Mesangial cell (primary cell): ENCODE results near the gene HERPUD1. TPM values are rescaled to one million over a fixed set of nuclear protein-coding genes. Genes with fewer than 3 reads are reported as not detected.

Experiments
- total RNA-seq: library from RNA; depleted of rRNA; stranded (reverse); fragments of >200 nt; gene quantifications from 2 replicates; pipeline ENCODE4 v1.2.3, GENCODE V29; 2015

The HERPUD1 gene
- 74.5 and 127 TPM in 2 replicates for total RNA-seq

GRCh38 chr16:56931892-56932720, at the start of gene HERPUD1:
Gene HERPUD1, plus strand, starts transcription at chr16:56932142. Its CDS starts 103 bp downstream, at chr16:56932245.

GRCh38 chr16:56961851-56962281, 29.9 kb downstream of the HERPUD1 start, which contains the start of gene CETP:
Gene CETP, plus strand, starts transcription at chr16:56961950. Its CDS starts 30 bp downstream, at chr16:56961980.

GRCh38 chr16:56988948-56989945, 57.3 kb downstream of the HERPUD1 start, which contains the start of gene NLRC5:
Gene NLRC5, plus strand, starts transcription at chr16:56989557. Its CDS starts 31,156 bp downstream, at chr16:57020713.

Other genes starting within 250 kb of the HERPUD1 start
- 74.6 and 80.4 TPM in 2 replicates for gene MT1X, start 249.7 kb upstream of the HERPUD1 start, total RNA-seq
- gene NUP93, start 202.0 kb upstream of the HERPUD1 start, total RNA-seq: 45.5 and 96.0 TPM in 2 replicates
- gene SLC12A3, start 66.9 kb upstream of the HERPUD1 start, total RNA-seq: not detected in 2 replicates
- not detected in 2 replicates for gene CETP, start 29.8 kb downstream of the HERPUD1 start, total RNA-seq
- gene NLRC5, start 57.4 kb downstream of the HERPUD1 start, total RNA-seq: 3.6 and 10.9 TPM in 2 replicates
- 37.2 and 38.2 TPM in 2 replicates for gene CPNE2, start 160.4 kb downstream of the HERPUD1 start, total RNA-seq